Activated T-cell treated with anti-CD3 and anti-CD28 coated beads for 48 hours (primary cell): ENCODE measurements around the gene EXOC6B.

Experiments used
- DNase-seq: peaks from one replicate; pipeline ENCODE4 v3.0.0-alpha.2; 2020; ENCODE audit warnings: low read depth

The EXOC6B gene

GRCh38 chr2:72350852-72351251, 475.0 kb downstream of the EXOC6B start:
- DNase-seq, result no peak

GRCh38 chr2:72349016-72349415, 476.8 kb downstream of the EXOC6B start:
- no peak for DNase-seq

GRCh38 chr2:72347081-72347480, 478.8 kb downstream of the EXOC6B start:
- no peak for DNase-seq

DNA sequence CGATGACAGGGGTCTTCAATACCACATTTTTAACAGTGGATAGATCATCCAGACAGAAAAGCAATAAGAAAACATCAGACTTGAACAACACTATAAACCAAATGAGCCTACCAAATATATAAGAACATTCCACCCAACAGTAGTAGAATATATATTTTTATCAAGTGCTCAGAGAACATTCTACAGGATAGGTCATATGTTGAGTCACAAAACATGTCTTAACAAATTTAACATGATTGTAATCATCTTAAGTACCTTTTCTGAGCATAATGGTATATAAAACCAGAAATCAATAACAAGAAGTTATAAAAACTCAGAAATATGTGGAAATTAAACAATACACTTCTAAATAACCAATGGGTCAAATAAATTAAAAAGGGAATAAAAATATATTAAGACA, 484.2 kb downstream of the EXOC6B start:
- no peak for DNase-seq

DNA sequence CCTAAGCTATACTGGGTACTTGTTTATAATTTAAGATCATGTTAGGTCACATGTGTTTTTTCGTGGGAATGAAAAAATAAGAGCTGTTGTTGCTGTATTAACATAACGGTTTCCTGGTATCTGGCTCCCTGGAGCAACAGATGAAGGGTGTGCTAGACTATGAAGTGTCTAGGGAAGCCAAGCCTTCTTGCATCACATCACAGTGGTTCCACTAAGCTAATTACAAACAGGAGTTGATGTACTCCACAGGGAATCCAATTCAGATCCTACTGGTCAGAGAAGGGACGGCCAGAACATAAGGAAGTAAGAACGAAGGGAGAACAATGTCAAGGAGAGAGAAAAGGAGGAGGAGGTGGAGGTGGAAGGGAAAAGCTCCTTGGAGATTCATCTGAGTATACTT, 485.2 kb downstream of the EXOC6B start:
- no peak for DNase-seq

- DNase-seq, result no peak
These were observed 487.8 kb downstream of the EXOC6B start for GRCh38 chr2:72338076-72338475.

GRCh38 chr2:72332720-72333119, 493.1 kb downstream of the EXOC6B start:
- DNase-seq, result no peak

DNA sequence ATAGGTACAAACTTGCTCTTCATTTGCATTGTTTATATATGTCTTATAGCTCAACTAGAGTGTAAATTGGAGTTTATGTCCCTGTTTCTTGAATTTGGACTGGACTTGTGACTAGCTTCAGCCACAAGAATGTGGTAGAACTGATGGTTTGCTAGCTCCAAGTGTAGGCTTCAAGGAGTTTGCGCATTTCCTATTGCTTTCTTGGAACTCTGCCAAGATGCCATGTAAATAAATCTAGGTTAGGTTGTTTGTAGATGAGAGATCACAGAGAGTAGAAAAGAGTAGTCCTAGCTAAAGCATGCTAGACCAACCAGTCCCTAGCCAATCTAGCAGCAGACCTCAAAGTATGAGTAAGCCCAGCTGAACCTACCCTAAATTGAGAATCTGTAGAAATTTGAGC, 495.2 kb downstream of the EXOC6B start:
- DNase-seq, result no peak

- DNase-seq, result no peak
These were observed 499.1 kb downstream of the EXOC6B start for GRCh38 chr2:72326759-72327158.

- peak; percentile 4 for DNase-seq
These were observed 500.0 kb downstream of the EXOC6B start for GRCh38 chr2:72325592-72326422.

DNA sequence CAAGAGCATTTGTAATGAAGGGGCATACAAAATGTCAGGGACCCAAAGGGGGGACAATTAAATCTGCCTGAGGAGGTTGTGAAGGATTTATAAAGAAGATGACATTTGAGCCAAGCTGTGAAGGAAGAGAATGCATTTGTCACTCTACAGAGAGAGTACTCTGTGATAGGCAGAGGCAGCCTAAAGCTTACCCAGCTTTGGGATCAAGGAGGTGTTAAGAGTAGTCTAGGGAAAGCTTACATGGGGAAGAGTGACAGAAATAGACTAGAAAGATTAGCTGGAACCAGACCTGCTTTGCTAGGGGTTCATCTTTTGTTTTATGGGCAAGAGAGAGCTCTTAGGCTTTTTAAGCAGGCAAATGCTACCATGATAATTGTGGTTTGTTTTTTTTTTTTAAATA, 509.1 kb downstream of the EXOC6B start:
- no peak for DNase-seq

- DNase-seq, result no peak
These were observed 525.6 kb downstream of the EXOC6B start for GRCh38 chr2:72300147-72300684.

GRCh38 chr2:72293620-72294019, 532.2 kb downstream of the EXOC6B start:
- no peak for DNase-seq

DNA sequence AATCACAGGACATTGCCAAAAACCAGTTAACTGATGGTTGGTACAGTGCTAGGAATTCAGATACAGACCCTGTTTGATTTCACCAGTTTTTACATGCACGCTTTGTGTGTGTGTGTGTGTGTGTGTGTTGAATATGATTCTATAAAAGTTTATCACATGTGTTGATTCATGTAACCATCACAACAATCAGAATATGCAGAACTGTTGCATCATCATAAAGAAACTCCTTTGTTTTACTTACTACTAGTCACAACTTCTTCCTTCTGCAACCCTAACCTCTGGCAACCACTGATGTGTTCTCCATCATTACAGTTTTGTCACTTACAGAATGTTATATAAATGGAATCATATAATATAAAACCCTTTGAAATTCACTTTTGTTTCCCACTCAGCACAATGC, 533.4 kb downstream of the EXOC6B start:
- no peak for DNase-seq

- no peak for DNase-seq
These were observed 534.8 kb downstream of the EXOC6B start for GRCh38 chr2:72291059-72291458.

GRCh38 chr2:72289736-72290135, 536.1 kb downstream of the EXOC6B start:
- no peak for DNase-seq

- no peak for DNase-seq
These were observed 536.5 kb downstream of the EXOC6B start for GRCh38 chr2:72289283-72289682.

- DNase-seq, result no peak
These were observed 547.8 kb downstream of the EXOC6B start for GRCh38 chr2:72278046-72278445.

DNA sequence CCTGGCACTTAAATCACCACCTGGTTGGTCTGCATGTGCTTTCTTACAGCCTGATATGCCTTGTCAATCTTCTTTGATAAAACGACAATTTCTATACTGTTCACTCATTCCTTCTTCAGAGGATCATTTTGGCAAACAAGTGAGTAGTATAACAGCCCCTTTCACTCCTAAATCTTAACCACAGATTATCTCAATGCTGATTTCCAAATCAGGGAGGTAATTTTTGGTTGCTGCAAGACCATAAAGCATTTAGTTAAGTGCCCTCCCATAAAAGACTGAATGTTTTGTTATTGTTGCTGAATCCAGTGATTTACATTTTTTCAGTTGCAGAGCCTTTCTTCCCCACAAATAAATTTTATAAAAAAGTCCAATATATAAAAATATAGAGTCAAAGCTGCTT, 549.0 kb downstream of the EXOC6B start:
- DNase-seq, result no peak

DNA sequence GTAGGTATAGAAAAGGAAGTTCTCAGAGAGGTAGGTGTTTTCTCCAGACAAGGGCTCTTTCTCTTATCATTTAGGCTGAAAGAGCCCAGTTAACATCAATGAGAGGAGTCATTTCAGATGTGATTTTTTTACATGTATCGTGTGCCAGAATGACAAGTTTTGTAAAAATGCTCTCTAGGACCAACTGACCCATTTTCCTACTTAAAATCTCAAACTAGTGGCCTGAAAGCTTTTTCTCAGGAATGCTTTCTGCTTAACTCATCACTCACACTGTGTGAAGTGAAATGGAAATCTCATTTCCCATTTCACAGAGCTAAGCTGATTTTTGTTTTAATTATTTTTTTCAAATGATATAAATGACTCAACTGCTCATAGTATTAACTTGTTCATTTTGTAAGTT, 549.5 kb downstream of the EXOC6B start:
- DNase-seq, result no peak

- DNase-seq, result no peak
These were observed 550.7 kb downstream of the EXOC6B start for GRCh38 chr2:72275084-72275483.

GRCh38 chr2:72274380-72274797, 551.4 kb downstream of the EXOC6B start:
- no peak for DNase-seq

- no peak for DNase-seq
These were observed 552.4 kb downstream of the EXOC6B start for GRCh38 chr2:72273384-72273783.
